NCI-H146 (cell line): Measurements from ENCODE around the gene DLG2.

Experiments used
- DNase-seq: peaks from one replicate; lab custom pipeline; 2025; lab: John Stamatoyannopoulos, UW

The DLG2 gene

DNA sequence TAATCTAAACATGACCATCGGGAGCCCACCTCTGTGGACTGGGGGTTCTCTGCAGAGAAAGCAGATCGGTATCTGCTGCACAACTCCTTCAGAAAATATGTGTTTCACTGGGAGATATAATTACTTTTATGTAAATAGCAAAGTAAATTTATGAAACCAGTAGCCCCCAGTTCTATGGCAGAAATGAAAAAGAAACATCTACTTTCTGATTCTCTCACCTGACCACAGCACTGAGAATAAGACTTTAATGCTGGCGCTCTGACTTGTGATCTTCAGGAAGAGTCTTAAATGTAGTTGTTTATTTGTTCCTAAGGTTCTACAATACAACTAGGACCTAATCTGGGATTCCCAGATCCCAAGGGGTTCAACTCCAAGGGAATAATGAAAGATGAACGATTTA is 518.0 kb downstream of the DLG2 start:
- no peak for DNase-seq

DNA sequence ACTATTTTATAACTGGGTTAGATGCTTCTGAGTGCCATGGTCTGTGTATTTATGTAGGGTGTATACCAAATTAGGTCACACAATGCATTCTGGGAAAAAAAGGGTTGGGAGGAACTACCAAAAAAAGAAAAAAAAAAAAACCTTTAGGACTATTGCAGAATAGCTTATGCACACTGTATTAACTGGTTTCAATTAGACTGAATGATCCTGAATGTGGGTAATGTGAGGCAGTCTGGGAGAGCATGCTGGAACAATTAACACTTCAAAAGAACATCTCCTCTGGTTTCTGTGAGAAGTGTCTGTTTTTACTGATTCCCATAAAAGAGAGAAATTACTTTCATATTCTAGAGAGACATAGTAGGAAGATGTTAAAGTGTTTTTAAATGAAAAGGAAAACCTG is 521.3 kb downstream of the DLG2 start:
- no peak for DNase-seq

DNA sequence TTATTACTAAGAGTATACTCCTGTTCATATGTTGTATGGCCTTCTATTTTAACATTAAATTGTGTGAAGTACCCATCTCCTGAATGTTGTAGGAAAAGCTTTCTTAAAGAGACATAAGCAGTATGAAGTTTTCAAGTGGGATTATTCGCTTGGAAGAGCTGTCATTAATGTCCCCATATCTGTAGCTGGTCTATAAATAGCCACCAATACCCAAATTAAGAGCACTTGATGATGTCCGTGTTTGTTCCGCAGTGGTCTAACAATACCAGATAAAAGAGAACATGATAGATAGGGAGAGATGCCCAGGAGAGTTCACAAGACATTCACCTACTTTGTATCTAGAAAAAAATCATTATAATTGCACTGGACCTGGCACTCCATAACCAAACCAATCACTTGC is 527.6 kb downstream of the DLG2 start:
- no peak for DNase-seq

DNA sequence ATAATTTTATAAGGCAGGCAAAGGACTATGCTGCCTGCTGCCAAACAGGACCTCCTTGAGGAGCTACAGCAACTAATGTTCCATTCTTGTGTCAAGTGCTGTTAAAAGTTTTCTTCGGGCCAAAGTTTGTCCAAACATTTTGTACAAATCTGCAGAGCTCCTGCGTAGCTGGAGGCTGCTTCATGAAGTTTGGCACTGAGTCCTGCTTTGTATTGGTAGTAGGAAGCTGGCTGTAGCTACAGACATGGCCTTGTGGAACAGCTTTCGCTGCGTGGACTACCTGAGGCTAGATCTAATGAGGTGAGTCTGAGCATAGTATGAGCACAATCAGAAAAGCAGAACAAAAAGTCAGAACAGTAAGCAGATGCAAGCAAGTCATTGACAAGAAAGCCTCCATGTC is 528.1 kb downstream of the DLG2 start:
- DNase-seq, result no peak

DNA sequence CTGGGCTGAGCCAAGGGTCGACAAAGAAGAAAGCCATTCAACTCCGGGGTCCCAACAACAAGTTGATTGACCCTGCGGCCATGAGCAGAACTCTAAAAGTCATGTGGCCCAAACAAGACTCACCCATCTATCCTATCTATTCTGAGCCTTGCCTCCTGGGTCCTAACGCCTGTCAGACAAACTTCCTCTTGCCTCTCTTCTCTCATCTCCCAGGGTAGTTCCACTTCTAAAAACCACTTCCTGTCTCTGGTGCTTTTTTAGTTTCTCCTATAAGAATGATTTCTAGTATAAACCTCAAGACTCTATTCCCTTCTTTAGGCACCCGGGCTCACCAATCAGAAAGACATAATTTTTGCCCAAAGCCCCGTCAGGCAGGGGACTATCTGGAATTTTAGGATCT is 530.2 kb downstream of the DLG2 start:
- DNase-seq, result no peak

DNA sequence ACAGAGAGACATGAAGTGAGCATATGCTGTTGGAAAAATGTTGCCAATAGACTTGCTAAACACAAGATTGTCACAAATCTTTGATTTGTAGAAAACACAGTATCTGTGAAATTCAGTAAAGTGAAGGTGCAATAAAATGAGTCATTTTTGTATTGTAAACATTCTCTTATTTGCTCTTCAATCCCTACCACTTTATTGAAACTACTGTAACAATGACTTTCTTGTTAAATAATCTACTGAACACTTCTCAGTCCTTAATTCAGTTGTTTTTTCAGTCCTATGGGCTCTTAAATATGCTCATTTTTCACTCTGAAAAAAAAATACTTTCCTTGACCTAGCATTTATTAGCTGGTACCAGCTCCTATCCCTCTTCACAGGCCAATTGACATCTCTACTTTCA is 531.9 kb downstream of the DLG2 start:
- DNase-seq, result no peak

DNA sequence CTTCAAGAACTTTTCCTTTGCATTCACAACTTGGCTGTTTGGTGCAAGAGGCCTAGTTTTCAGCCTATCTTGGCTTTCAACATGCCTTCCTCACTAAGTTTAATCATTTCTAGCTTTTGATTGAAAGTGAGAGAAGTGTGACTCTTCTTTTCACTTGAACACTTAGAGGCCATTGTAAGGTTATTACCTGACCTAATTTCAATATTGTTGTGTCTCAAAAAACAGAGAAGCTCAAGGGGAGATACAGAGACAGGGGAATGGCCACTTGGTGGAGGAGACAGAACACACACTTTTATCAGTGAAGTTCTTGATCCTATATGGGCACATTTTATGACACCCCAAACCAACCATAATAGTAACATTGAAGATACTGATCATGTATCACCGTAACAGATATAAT is 532.3 kb downstream of the DLG2 start:
- DNase-seq, result no peak

DNA sequence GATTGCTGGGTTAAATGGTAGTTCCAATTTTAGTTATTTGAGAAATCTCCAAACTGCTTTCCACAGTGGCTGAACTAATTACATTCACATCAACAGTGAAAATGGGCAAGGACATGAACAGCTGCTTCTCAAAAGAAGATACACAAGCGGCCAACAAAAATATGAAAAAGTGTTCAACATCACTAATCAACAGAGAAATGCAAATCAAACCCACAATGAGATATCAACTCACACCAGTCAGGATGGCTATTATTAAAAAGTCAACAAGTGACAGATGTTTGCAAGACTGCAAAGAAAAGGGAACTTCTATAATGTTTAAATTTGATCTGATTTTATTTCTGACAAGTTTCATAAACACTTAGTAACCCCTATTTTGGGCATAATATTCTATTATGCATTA is 537.5 kb downstream of the DLG2 start:
- DNase-seq, result no peak

DNA sequence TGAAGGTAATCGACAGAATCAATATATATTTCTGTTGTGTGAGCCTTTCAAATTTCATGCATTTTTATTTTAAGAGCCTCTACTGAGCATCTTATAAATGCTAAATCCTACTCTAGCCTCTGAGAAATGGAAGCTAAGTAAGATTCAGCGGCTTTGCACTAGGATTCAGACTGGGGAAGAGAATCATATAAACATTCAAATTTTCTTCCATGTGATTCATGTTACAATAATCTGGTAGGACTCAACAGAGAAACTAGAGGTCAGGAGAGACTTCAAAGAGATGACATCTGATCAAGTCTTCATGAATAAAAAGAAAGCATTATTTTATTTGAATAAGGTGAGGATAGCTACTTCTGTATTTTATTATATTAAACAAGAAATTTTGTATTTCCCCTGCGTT is 538.9 kb downstream of the DLG2 start:
- DNase-seq, result no peak

DNA sequence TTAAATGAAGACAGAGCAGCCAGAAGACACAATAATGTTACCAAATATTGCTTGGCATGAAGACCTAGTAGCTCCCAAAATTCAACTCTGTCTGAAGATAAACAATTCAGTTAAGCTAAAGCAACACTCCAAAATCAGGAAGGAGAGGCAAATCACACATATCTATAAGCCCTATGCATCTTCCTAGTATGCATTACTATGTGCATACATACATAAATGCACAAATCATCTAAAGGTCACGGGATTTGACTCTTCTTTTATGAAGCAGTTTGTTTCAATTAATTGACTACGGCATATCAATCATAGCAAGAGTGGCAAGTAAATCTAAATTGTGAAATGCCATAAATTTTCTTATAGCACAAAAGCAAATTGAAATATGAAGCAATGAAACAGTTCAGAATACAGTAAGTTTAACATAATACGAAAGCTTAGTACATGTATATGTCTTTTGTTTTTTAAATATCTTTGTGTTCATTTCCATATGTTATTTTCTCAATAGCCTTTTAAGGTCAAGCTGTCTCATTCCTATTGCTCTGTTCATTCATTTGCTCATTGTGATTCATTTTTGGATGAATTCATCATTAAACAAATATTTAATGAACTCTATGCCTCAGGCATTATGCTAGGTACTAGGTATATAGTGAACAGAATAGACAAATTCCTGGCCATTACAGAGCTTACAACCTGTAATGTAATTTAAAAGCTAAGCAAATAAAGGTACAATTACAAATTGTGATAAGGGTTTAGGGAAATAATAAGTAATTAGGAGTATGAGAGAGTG is 540.5 kb downstream of the DLG2 start:
- DNase-seq, result peak; percentile 23

DNA sequence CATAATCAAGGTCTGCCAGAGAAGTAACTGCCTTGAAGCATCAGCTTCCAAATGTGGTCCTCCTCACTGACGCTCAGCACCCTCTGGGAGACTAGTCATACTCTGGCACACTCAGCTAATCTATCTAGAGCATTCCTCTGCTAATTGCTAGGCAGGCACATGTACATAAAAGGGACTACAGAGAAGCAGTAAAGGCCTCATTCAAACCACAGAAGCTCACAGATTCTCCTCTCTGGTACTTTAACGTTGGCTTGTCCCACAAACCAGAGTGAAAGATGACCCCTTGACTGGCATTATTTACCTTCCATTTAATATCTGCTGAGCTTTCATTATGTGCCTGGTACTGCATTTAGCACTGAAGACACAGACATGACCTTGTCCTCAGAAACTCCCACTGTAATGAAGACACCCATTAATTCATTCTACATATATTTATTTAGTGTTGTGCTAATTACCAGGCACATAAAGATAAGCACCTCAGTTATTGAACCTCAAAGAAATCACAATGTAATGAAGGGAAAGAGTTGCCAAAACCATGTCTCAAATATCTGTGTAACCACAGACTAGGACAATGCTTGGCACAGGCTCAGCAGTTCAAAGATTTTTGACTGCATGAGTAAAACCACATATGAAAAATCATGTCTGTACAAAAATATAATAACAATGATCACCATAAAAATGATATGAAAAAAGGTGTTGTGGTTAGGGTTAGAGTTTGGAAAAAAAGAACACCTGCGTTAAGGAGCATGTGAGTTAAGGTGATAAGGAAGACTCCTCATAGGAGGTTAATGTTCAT is 550.4 kb downstream of the DLG2 start:
- DNase-seq, result no peak

DNA sequence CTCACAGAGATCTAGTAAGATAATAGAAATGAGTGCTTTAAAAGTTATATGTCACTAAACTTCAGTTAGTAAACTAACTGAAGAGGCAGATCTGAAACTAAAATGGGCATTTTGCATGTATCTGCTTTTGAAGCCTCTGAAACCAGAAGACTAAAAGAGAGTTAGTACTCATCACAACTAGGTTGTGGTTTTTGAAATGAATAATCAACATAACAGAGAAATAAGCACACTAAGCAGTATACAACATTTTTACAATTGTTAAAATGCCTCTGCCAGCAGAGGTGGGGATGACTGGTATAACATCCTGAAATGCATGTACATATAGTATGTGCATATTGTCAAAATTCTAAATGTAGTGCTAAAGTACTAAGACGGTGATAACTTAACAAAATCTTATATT is 564.5 kb downstream of the DLG2 start:
- DNase-seq, result no peak

DNA sequence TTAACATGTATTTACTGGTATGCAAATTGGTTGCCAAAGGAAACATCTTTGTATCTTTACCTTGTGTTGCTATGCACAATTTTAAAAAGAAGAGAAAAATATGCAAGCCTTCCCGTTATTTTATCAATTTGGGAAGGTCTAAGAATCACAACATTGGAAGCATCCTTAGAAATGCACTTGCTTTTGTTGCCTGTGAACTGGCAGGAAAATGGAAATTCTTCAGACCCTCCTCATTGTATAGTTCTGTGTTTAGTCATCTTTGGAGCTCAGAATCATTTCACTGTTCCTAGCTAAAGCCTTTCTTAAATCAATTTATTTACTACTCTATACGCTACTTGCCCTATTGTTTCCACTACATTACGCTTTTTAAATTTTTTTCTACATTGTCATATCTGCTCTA is 574.5 kb downstream of the DLG2 start:
- no peak for DNase-seq

DNA sequence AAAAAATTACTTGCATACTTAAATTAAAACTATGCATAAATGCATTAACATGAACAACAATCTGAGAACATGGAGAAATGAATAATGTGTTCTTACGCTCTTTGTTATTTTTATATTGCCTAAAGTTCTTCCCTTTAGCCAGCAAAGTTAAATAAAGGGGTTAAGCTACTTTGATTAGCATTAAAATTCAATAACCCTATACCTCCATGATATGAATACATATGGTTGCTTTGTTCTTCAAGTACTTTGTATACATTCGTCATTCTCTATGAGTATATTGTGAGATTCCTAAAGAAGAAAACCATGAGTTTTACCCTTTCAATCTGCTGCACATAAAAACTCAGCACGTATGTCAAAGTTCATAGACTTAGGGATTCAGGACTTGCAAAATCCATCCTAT is 578.3 kb downstream of the DLG2 start:
- no peak for DNase-seq

DNA sequence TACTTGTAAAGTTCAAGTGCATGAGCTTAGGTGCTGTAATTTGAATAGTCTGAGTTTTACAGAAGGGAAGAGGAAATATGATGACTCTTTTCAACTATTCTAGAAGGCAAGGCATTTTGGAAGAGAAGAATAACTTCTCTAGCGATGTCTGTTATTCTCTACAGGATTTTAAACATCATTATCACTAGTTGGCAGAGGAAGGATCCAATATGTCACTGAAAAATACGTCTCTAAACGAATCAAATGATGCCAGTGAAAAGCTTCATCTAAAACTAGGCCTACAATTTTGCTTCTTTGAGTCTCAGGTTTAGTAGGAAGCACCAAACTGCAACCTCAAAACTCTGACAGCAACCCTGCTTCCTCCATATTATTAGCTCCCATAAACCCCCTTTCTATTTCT is 581.4 kb downstream of the DLG2 start:
- DNase-seq, result no peak

DNA sequence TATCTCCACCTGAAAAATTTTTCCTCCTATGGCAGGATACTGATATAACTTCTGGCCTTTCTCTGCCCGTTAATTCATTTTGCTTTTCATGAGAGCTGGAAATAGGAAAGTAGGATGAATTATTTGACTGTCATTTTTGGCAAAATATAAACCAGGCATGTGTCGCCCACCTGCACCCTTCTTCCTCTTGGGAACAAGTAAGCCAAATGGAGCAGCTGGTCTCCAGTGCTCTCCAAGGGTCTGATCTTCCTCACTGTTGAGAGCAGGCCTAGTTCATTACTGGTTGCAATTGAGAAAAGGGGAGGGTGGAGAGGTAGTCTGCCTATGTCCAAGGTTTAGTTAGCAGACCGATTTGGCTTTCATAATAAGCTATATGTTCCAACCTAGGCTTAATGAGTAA is 582.2 kb downstream of the DLG2 start:
- no peak for DNase-seq

DNA sequence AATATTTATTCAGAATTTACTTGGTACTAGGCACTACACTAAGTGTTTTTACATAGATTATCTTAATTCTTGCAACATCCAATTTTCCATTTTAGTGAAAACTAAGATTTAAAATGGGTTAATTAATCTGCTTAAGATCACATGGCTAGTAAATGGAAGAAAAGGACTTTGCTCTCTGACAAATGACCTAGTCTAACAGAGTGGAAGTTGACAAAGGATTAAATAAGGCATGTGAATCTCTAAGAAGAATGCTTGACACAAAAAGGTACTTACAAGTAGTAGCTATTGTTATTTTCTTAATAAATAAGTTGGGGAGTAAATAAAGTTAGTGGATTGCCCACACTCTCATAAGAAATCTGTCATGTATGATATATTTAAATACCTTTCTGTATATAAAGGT is 584.8 kb downstream of the DLG2 start:
- no peak for DNase-seq

DNA sequence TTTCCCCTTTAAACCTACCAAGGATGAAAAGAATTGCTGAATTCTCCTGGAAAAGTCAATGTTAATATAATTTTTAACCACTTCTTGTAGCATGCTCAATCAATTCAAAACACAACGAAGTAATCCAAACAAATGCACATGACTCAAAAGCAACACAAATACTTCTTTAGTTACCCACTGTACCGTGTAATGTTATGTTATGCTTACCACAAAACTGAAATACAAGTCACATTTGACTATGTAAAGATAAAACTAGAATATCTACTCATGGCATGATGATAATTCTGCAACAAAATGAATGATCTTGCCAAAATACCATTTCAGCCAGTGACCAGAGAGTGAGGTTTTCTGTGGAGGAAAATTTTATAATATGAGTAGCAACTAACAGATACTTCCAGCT is 587.0 kb downstream of the DLG2 start:
- DNase-seq, result no peak

DNA sequence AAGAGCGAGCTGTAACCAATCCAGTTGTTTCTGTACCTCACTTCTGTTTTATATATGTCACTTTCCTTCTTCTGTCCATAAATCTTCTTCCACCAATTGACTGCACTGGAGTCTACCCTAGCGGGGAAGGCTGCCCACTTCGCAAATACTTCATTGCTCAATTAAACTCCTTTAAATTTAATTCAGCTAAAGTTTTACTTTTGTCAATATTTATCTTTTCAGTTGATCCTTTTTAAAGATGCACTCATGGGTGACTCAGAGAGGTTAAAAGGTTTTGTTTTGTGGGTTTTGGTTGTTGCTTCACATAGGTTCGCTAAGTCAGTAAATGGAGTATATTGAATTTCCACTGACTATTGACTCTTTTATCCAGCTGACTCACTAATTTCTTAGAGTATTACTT is 597.2 kb downstream of the DLG2 start:
- DNase-seq, result no peak

DNA sequence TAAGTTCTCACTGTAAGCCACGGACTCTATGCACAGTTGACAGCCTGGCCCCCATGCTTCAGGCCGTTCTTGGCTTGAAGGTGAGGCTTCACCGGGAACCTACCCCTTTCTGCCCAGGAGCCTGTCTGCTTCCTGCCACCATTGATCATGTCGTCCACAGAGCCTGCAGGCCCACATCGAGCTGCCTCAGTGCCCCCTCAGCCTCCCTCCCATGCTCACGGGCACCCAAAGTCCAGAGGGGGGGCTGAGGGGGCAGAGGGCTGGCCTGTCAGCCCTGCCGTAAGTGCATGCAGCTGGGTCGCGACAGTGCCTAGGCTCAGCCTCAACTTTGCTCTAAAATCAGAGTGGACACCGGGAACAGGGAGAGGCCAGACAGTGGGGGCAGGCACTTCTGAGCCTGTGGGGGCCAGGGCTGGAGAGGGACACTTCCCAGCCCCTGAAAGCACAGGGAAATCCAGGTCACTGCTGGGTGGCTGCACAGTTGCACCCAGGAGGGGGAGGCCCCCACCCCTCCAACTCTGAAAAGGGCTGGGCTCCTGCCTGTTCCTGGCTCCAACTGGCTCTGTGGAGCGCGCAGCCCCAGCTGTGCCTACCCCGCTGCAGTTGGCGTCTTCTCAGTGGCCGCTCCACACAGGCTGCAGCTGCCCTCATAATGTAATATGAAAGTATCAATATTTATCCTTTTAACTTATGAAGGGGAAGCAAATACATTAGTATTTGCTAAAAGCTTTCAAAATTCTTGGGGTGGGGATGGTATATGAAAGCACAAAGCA is 598.6 kb downstream of the DLG2 start:
- DNase-seq, result no peak

DNA sequence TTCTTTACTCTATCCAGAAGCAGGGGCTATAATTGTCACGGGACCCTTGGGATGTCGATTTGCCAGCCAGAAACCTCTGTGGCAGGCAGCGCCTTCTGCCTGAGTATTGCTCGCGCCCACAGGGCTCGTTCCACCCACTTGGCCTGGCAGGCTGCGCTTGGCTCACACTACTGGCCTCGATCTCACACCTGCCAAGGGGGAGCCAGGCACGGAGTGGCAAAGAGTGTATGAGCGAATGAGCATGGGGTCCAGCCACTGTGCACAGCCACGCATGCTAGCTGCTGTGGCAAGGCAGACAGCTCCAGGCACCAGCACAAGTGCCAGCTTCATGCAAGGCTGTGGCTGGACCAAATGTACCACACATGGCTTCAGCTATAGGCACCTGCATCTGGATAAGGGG is 599.8 kb downstream of the DLG2 start:
- DNase-seq, result no peak

DNA sequence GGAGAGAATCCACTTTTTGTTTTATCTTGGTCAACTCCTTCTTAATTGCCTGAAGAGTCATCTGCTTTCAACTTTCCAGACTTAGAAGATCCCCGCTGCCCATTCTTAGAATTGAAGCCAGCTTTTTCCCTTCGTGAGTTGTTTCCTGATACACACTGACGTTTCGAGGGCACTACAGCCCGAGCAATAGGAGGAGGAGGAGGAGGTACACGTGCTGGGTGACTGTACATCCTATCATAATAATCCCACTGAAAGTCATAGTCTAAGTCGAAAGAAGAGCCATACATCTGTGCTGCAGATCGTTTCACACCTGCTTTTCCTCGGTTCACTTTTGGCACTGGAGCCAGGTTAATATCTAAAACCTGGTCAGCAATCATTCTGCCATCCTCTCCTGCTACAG is 606.1 kb downstream of the DLG2 start:
- no peak for DNase-seq

DNA sequence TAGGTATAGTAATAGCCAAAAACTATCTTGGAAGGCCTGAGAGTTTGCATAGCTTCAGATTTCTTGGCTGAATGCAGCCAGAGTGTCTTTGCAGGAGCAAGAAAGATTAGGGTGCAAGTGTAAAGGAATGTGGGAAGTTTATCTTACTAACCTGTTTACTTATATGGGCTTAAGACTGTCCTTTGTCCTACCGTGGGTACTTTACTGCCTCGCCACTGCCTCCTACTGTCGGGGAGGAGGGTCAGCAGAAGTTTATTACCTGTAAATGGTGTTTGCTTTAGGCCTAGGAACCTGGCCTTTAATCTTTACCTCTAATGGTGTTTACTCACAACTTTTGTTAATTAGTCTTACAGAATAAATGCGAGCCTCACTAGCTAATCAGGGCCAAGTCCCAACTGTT is 633.8 kb downstream of the DLG2 start:
- no peak for DNase-seq
